GM19240 (cell line): ENCODE measurements around the gene DPP9.

Experiments
- DNase-seq: peaks from one replicate; pipeline ENCODE4 v3.0.0; 2011; ENCODE audit warnings: low spot score; ENCODE audit not compliant: insufficient read length

Gene DPP9

GRCh38 chr19:4709440-4710280, 14.0 kb downstream of the DPP9 start:
- DNase-seq = no peak

- no peak for DNase-seq
Measured at GRCh38 chr19:4707956-4708650, 15.5 kb downstream of the DPP9 start.

GRCh38 chr19:4707322-4707721, 16.3 kb downstream of the DPP9 start:
- no peak for DNase-seq

- no peak for DNase-seq
Measured at GRCh38 chr19:4705413-4706131, 18.1 kb downstream of the DPP9 start.

GRCh38 chr19:4704317-4704673, 19.3 kb downstream of the DPP9 start:
- DNase-seq = no peak

- no peak for DNase-seq
Measured at GRCh38 chr19:4703671-4704316, 19.8 kb downstream of the DPP9 start.

- no peak for DNase-seq
Measured at GRCh38 chr19:4702764-4703163, 20.9 kb downstream of the DPP9 start.

GRCh38 chr19:4701557-4701956, 22.1 kb downstream of the DPP9 start:
- no peak for DNase-seq

GRCh38 chr19:4700693-4700970, 23.0 kb downstream of the DPP9 start:
- no peak for DNase-seq

- DNase-seq = no peak
Measured at GRCh38 chr19:4699826-4700692, 23.6 kb downstream of the DPP9 start.

GRCh38 chr19:4697304-4697703, 26.3 kb downstream of the DPP9 start:
- no peak for DNase-seq

- DNase-seq = no peak
Measured at GRCh38 chr19:4695224-4695731, 28.4 kb downstream of the DPP9 start.

GRCh38 chr19:4694211-4694987, 29.2 kb downstream of the DPP9 start:
- no peak for DNase-seq

- DNase-seq = no peak
Measured at GRCh38 chr19:4693471-4694121, 30.0 kb downstream of the DPP9 start.

- DNase-seq = no peak
Measured at GRCh38 chr19:4693078-4693350, 30.6 kb downstream of the DPP9 start.

- no peak for DNase-seq
Measured at GRCh38 chr19:4692251-4693077, 31.2 kb downstream of the DPP9 start.

GRCh38 chr19:4691373-4691772, 32.3 kb downstream of the DPP9 start:
- DNase-seq = no peak

GRCh38 chr19:4690361-4690760, 33.3 kb downstream of the DPP9 start:
- DNase-seq = no peak

- no peak for DNase-seq
Measured at GRCh38 chr19:4689403-4689802, 34.2 kb downstream of the DPP9 start.
